ENCODE data around the gene NT5DC3.

GRCh38 chr12:103727638-103728037 lies 113.4 kb downstream of the NT5DC3 start:
- no peak for TF ChIP-seq ZNF335 (CRISPR knock-in tag; IDR thresholded peaks at IDR 0.05)
- no peak for TF ChIP-seq ZNF263 (CRISPR knock-in tag; IDR thresholded peaks at IDR 0.05)
- no peak for TF ChIP-seq ZBTB7B (CRISPR knock-in tag; IDR thresholded peaks at IDR 0.05)
- no peak for TF ChIP-seq JUNB (CRISPR knock-in tag; IDR thresholded peaks at IDR 0.05; ENCODE audit: borderline replicate concordance)
- no peak for TF ChIP-seq POLR2G (IDR thresholded peaks at IDR 0.05; ENCODE audit: low read depth, low read length)
- TF ChIP-seq ADNP (CRISPR knock-in tag; IDR thresholded peaks at IDR 0.05): no peak
- no peak for TF ChIP-seq ZFP36 (IDR thresholded peaks at IDR 0.05; ENCODE audit: borderline replicate concordance, low read depth, low read length, partially characterized antibody)
- TF ChIP-seq ZFP82 (CRISPR knock-in tag; IDR thresholded peaks at IDR 0.05; ENCODE audit: borderline replicate concordance): no peak
- no peak for TF ChIP-seq MAFK (conservative IDR thresholded peaks at IDR 0.05 in 1 of 2, IDR thresholded peaks at IDR 0.05 in 1 of 2; ENCODE audit: low read length in 2 of 2)
- TF ChIP-seq TARDBP (CRISPR knock-in tag; IDR thresholded peaks at IDR 0.05): no peak
- no peak for TF ChIP-seq KDM4B (CRISPR knock-in tag; IDR thresholded peaks at IDR 0.05)

Data from HepG2 (cell line).